CD4-positive, alpha-beta T cell treated with Interleukin-6 for 4 hours (primary cell): ENCODE results near the gene RGS7.
"Not testable (repeated sequence)": the region's sequence is repeated elsewhere in the genome, so short reads cannot be mapped to it uniquely, and the experiment has no call there.

Experiments
- DNase-seq: peaks from one replicate; pipeline ENCODE4 v3.0.0-alpha.2; 2020; ENCODE audit warnings: mixed read lengths

The RGS7 gene

GRCh38 chr1:241331328-241332036 is 25.5 kb downstream of the RGS7 start:
- no peak for DNase-seq

GRCh38 chr1:241330619-241331327 is 26.2 kb downstream of the RGS7 start:
- DNase-seq = no peak

GRCh38 chr1:241325456-241325855 is 31.5 kb downstream of the RGS7 start:
- no peak for DNase-seq

- no peak for DNase-seq
These were observed 33.4 kb downstream of the RGS7 start for GRCh38 chr1:241323514-241324195.

- DNase-seq = no peak
These were observed 39.3 kb downstream of the RGS7 start for GRCh38 chr1:241317676-241318075.

- no peak for DNase-seq
These were observed 40.6 kb downstream of the RGS7 start for GRCh38 chr1:241316372-241316771.

- no peak for DNase-seq
These were observed 45.8 kb downstream of the RGS7 start for GRCh38 chr1:241311056-241311746.

- DNase-seq = no peak
These were observed 46.6 kb downstream of the RGS7 start for GRCh38 chr1:241310451-241310850.

GRCh38 chr1:241309651-241310050 is 47.4 kb downstream of the RGS7 start:
- no peak for DNase-seq

- no peak for DNase-seq
These were observed 48.5 kb downstream of the RGS7 start for GRCh38 chr1:241308471-241308870.

GRCh38 chr1:241308011-241308410 is 49.0 kb downstream of the RGS7 start:
- no peak for DNase-seq

- DNase-seq = no peak
These were observed 50.7 kb downstream of the RGS7 start for GRCh38 chr1:241306125-241306790.

- not testable (repeated sequence) for DNase-seq
These were observed 55.0 kb downstream of the RGS7 start for GRCh38 chr1:241302024-241302423.

- no peak for DNase-seq
These were observed 57.7 kb downstream of the RGS7 start for GRCh38 chr1:241299347-241299746.

- DNase-seq = no peak
These were observed 64.0 kb downstream of the RGS7 start for GRCh38 chr1:241292973-241293372.

GRCh38 chr1:241291548-241291947 is 65.5 kb downstream of the RGS7 start:
- not testable (repeated sequence) for DNase-seq

- DNase-seq = no peak
These were observed 70.5 kb downstream of the RGS7 start for GRCh38 chr1:241286486-241286885.

GRCh38 chr1:241276391-241276790 is 80.6 kb downstream of the RGS7 start:
- no peak for DNase-seq

- DNase-seq = no peak
These were observed 81.0 kb downstream of the RGS7 start for GRCh38 chr1:241275981-241276380.

- no peak for DNase-seq
These were observed 81.8 kb downstream of the RGS7 start for GRCh38 chr1:241275226-241275625.

GRCh38 chr1:241274693-241275092 is 82.3 kb downstream of the RGS7 start:
- DNase-seq = no peak

- no peak for DNase-seq
These were observed 84.2 kb downstream of the RGS7 start for GRCh38 chr1:241272828-241273227.

- no peak for DNase-seq
These were observed 85.6 kb downstream of the RGS7 start for GRCh38 chr1:241271427-241271826.
